Caki2 (cell line): ENCODE results near the gene CFC1B. TPM values are rescaled to one million over a fixed set of nuclear protein-coding genes. Genes with fewer than 3 reads are reported as not detected.
"Not testable (repeated sequence)": the region's sequence is repeated elsewhere in the genome, so short reads cannot be mapped to it uniquely, and the experiment has no call there.

Source experiments
- DNase-seq: peaks from one replicate; pipeline ENCODE4 v3.0.0-alpha.2; 2015; ENCODE audit warnings: low read depth
- in situ Hi-C: cut with HindIII; loops from 2 replicates; pipeline ENCODE4 v1.10.0; 2016; ENCODE audit warnings: low sequenced_read_pairs, low pct_unique_long_range_greater_than_20kb, mixed read lengths
- total RNA-seq: library from RNA; depleted of rRNA; stranded (reverse); fragments of >200 nt; shearing (Covaris generic); gene quantifications from 2 replicates; pipeline ENCODE4 v1.2.3, GENCODE V29; 2014; ENCODE audit warnings: low replicate concordance; rRNA removed

The CFC1B gene
- not detected in 2 replicates for total RNA-seq

GRCh38 chr2:130520992-130521391 lies at the start of gene CFC1B:
Gene CFC1B (plus strand): TSS chr2:130521222. CDS start chr2:130521485, 263 bp downstream.
- in situ Hi-C loops, DNase-seq: not testable (repeated sequence)

DNA sequence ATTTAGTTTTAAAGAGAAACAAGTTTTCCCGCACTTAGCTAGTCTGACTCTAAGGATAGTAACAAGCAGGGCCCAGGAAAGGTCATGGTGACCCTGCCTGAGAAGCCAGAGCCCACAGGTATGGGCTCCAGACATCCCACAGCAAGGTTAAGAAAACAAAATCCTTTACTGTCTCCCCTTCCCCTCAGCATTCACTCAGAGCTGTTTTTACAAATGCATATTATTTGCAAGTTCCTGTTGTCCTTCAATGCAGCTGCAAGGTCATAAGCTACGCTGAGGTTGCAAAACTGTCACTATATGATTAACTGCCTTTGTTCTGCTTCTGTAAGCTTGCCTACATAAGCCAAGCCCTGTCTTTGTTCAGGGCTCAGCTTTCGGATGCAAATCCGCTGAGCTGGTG lies 29.9 kb upstream of the CFC1B start:
- in situ Hi-C loops, DNase-seq: not testable (repeated sequence)

DNA sequence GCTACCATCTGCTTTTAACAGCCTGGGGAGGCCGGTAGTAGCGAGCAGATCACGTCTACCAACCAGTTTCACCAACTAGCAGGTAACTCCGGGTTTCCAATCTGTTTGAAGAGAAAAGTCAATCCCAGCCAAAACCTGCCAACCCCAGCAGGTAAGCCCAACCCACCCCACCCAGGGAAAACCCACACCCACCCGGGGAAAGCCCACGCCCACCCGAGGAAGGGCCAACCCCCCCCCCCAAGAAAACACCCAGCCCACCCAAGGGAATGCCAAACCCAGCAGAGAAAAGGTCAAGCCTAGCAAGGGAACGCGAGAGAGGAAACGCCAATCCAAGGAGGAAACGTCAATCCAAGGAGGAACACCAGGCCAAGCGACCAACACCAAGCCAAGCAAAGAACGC lies 11.8 kb upstream of the CFC1B start, which contains the start of gene POTEI:
POTEI (minus strand) TSS at position 101 of the 400 bp plus-strand sequence; CDS start at position 8, 93 bp downstream.
- in situ Hi-C loops, DNase-seq: not testable (repeated sequence)

DNA sequence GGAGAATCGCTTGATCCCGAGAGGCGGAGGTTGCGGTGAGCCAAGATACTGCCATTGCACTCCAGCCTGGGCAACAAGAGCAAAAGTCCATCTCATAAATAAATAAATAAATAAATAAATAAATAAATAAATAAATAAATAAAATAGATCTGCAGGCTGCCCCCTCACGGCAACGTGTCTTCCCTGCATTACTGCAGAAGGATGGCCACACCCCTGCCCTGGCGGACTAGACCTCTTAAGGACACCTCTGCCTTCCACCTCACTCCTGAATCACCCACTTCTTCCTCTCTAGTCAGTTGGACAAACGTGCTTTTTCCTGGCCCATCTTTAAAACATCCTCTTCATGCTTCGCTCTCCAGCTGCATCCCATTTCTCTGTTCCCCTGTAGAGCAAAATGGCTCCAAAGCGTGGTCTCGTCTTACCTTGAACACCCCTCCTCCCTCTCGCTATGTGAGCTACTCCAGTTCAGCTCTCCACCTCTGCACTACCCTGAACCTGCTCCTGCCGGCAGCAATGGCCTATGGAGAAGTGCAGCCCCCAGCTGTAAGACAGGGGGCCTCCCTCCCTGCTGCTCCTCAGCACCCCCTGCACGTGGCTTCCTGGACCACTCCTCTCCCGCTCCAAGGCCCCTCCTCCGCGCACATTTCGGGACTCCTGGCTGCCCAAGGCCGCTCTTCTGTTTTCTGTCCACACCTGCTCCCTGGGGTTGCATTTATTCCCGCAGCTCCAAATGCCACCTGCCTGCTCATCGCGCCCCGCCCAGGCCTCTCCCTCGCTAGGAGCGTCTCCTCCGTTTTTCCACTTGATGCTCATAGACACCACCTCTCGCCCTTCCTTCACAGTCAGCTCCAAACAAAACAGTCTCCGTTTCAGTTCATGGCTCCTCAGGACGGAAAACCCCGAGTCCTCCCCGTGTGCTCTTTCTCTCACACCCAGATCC lies 9.9 kb upstream of the CFC1B start:
- DNase-seq, in situ Hi-C loops: not testable (repeated sequence)

GRCh38 chr2:130511747-130512451 lies 9.1 kb upstream of the CFC1B start:
- in situ Hi-C loops, DNase-seq: not testable (repeated sequence)

DNA sequence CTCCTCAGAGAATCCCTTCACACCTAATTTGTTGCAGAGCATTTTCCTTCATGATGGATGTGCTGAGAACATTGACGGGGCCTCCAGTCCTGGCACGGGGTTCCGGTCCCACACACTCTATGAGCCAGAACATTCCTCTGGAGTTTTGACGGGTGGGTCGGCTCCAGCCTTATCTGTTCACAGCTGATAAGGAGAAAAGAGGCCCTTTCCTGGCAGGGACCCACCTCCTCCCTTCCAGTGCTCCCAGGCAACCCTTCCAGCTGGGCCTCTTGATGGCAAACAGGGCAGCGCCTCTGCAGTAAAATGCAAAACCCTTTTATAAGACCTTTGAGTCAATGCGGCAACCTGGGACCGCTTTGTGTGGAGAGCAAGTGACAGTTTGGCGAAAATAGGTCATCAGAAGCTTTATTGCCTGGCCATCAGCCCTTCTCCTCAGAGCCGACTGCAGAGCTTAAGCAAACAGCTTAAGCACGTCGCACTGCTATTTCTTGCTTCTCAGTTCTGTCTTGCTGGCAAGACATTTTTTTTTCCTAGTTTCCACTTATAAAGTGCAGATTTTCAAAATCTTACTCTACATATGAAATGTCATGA lies 2.4 kb upstream of the CFC1B start:
- in situ Hi-C loops = not testable (repeated sequence)

GRCh38 chr2:130522390-130522789 lies 1.4 kb downstream of the CFC1B start:
- DNase-seq, in situ Hi-C loops: not testable (repeated sequence)

More for the DNA sequence above, 2.4 kb upstream of the CFC1B start:
- DNase-seq = not testable (repeated sequence)

DNA sequence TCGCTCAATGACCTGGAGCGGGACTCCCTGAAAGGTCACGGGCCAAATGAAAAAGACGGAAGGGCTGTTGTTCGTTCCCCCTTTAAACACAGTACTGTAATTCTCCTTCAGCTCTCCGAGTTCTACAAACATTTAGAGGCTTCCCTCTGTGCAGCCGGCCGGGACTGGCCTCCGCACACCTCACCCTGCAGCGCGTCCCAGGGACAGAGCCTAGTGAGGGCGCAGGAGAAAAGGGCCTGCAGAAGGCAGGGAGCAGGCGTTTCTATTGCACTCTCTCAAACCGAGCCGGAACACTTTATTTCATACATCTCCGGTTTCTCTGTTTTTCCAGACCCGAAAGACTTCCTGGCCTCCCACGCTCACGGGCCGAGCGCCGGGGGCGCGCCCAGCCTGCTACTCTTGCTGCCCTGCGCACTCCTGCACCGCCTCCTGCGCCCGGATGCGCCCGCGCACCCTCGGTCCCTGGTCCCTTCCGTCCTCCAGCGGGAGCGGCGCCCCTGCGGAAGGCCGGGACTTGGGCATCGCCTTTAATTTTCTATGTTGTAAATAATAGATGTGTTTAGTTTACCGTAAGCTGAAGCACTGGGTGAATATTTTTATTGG lies 6.4 kb downstream of the CFC1B start:
- in situ Hi-C loops, DNase-seq: not testable (repeated sequence)

- DNase-seq, in situ Hi-C loops: not testable (repeated sequence)
Measured at GRCh38 chr2:130529545-130529944, 8.5 kb downstream of the CFC1B start.

DNA sequence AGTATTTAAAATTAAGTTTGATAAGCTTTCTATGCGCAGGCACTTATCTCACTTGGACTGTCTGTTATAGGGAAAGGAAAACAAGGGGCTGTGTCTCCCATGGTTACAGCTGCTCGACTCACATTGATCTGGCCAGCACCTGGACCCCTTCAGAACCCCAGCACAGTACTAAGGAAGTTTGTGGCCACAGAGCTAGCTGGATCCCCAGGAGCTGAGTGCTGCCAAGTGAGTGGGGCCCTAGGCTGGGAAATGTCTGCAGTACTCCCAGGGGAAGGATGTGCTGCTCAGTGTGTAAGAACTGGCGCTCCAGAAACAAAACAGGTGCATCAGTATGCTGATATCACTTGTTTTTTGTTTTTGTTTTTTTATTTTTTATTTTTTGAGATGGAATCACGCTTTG lies 9.2 kb downstream of the CFC1B start:
- DNase-seq, in situ Hi-C loops: not testable (repeated sequence)

DNA sequence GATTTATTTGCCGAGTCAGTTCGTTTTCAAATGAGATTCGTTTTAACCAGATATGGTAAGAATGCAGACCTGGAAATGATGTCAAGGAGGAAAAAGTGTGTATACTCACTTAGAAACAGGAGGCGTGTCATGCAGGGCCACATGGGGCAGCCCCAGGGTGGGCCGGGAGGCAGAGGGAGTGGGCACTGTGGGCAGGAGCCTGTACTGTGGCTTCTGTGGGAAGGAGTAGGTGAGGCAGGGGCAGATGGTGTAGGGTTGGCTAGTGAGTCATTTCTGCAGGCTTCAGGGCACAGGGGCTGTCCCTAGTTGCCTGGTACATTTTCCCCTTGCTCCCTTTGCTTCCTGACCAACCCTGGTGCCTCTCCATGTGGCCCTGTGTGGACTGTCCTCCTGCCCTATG lies 10.2 kb downstream of the CFC1B start:
- in situ Hi-C loops = not testable (repeated sequence)

GRCh38 chr2:130531672-130532071 lies 10.7 kb downstream of the CFC1B start:
- in situ Hi-C loops, DNase-seq: not testable (repeated sequence)

More for the DNA sequence above, 10.2 kb downstream of the CFC1B start:
- DNase-seq = not testable (repeated sequence)

GRCh38 chr2:130536654-130537053 lies 15.6 kb downstream of the CFC1B start:
- DNase-seq, in situ Hi-C loops: not testable (repeated sequence)

GRCh38 chr2:130538271-130538670 lies 17.2 kb downstream of the CFC1B start:
- DNase-seq, in situ Hi-C loops: not testable (repeated sequence)

DNA sequence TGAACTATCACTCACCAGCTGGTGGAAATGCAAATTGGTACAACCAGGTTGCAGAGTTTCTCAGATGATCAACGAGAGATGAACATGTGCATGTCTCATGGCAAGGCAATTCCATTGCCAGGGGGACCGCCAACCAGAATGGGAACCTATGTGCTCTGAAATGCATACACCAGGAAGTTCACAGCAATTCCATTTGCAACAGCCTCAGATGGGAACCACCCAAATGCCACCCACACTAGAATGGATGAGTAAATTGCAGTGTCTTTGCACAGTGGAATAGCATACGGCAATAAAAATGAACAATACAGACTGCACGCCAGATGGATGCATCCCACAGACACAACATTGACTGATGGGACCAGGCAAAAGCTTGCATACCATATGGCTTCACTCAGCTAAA lies 21.8 kb downstream of the CFC1B start:
- in situ Hi-C loops = not testable (repeated sequence)

DNA sequence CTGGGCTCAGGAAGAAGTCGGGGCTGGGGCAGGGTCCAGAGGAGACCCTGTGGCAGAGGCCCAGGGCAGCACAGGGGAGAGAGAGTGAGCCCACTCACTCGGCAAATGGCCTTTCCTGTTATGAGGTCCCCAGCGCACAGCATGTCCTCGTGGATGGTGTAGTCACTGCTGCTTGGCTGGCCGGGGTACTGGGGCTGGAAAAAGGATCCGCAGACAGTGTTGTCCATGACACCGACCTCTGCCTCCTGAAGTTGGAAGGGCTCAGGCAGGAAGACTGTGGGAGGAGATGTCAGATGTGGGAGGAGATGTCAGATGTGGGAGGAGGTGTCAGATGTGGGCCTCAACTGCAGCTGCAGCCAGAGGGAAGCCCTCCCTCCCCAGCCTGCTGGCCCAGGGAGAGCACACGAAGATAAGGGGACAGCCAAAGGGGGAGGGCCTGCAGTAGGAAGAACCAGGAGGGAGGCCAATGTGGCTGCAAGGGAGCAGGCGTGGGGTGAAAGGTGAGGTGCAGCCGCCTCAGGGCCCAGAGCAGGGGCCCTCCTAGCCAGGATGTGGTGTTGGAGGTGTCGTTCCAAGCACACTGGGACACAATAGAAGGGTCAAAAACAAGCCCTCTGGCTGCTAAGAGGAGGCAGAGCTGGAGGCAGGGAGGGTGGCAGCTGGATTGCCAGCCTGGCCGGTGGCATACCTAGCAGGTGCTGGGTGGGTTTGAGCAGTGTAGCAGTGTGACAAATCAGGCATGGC lies 22.9 kb downstream of the CFC1B start:
- in situ Hi-C loops = not testable (repeated sequence)

More for the DNA sequence above, 21.8 kb downstream of the CFC1B start:
- not testable (repeated sequence) for DNase-seq

DNA sequence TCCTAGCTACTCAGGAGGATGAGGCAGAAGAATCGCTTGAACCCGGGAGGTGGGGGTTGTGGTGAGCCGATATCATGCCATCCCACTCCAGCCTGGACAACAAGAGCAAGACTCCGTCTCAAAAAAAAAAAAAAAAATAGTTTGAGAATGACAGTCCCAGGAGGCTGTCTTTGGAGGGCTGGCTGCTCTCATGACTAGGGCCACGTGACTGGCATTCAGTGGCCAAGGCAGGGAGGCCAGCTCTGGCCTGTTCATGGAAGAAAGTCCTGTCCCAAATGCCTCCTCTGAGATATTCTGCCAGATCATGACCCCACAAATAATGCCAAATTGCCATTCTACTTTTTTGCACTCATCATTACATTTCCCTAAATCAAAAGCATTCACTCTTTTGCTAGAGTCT lies 24.0 kb downstream of the CFC1B start:
- DNase-seq, in situ Hi-C loops: not testable (repeated sequence)

More for the DNA sequence above, 22.9 kb downstream of the CFC1B start:
- DNase-seq = not testable (repeated sequence)
